PC-9 (cell line): Measurements from ENCODE around the gene HTR3B. TPM values are rescaled to one million over a fixed set of nuclear protein-coding genes. Genes with fewer than 3 reads are reported as not detected.

ENCODE experiments used
- BruUV-seq: library from RNA; stranded (reverse); fragments of 400-500 nt; replicated peaks from 2 replicates; lab custom pipeline; 2021; lab: Mats Ljungman, UMichigan
- CTCF ChIA-PET: fragments of 300-600 bp; sonication (Branson Sonifier 250); formaldehyde crosslinking; loops from one replicate; lab custom pipeline; 2022; ENCODE audit warnings: antibody characterized with exemption; lab: Charles Lee
- POLR2A ChIA-PET: fragments of 300-600 bp; sonication (Branson Sonifier 250); formaldehyde crosslinking; loops from one replicate; lab custom pipeline; 2022; ENCODE audit warnings: antibody characterized with exemption; ENCODE audit not compliant: unreplicated experiment; lab: Charles Lee
- DNase-seq, 2 experiments: peaks; one replicate each; pipeline versions ENCODE4 v3.0.0 to v3.0.0-alpha.2; 2015 to 2022; ENCODE audit warnings: mixed read lengths in 1 of 2
- H2AFZ ChIP-seq: fragments of 200-600 bp; sonication (generic); 2 replicates; pipeline ENCODE4 v1.8.1; 2017; ENCODE audit warnings: antibody characterized with exemption
- H3F3A ChIP-seq: fragments of 200-600 bp; sonication (generic); 2 replicates; pipeline ENCODE4 v1.8.1; 2017; ENCODE audit warnings: antibody characterized with exemption, mild to moderate bottlenecking, low read depth; ENCODE audit not compliant: insufficient read depth
- H3K27ac ChIP-seq: fragments of 200-600 bp; sonication (generic); 2 replicates; pipeline ENCODE4 v1.6.1; 2016; ENCODE audit warnings: mixed run types
- H3K27me3 ChIP-seq: fragments of 200-600 bp; sonication (generic); 2 replicates; pipeline ENCODE4 v1.6.1; 2016; ENCODE audit warnings: low read depth, mixed run types; ENCODE audit not compliant: insufficient read depth
- H3K36me3 ChIP-seq: fragments of 200-600 bp; sonication (generic); 2 replicates; pipeline ENCODE4 v1.6.1; 2016; ENCODE audit warnings: low read depth, mixed run types
- H3K4me1 ChIP-seq: fragments of 200-600 bp; sonication (generic); replicated peaks from 2 replicates; pipeline ENCODE4 v1.6.1; 2016; ENCODE audit warnings: mixed run types; ENCODE audit not compliant: insufficient read depth
- H3K4me2 ChIP-seq: fragments of 200-600 bp; sonication (generic); 2 replicates; pipeline ENCODE4 v1.6.1; 2017; ENCODE audit warnings: mixed run types
- H3K4me3 ChIP-seq: fragments of 200-600 bp; sonication (generic); 2 replicates; pipeline ENCODE4 v1.6.1; 2016; ENCODE audit warnings: mixed run types
- H3K79me2 ChIP-seq: fragments of 200-600 bp; sonication (generic); 2 replicates; pipeline ENCODE4 v1.6.1; 2017; ENCODE audit warnings: low read depth, mixed run types
- H3K9me2 ChIP-seq: fragments of 200-600 bp; sonication (generic); 2 replicates; pipeline ENCODE4 v1.8.1; 2017; ENCODE audit warnings: mild to moderate bottlenecking; ENCODE audit not compliant: insufficient read depth
- H3K9me3 ChIP-seq: fragments of 200-600 bp; sonication (generic); 2 replicates; pipeline ENCODE4 v1.8.1; 2016; ENCODE audit warnings: low read depth; ENCODE audit not compliant: insufficient read depth
- H4K20me1 ChIP-seq: fragments of 200-600 bp; sonication (generic); 2 replicates; pipeline ENCODE4 v1.8.1; 2017; ENCODE audit not compliant: insufficient read depth
- CTCF ChIP-seq: fragments of 200-600 bp; sonication (generic); conservative IDR thresholded peaks from 2 replicates; pipeline ENCODE4 v1.6.1; 2017; ENCODE audit warnings: mixed run types, antibody characterized with exemption, mild to moderate bottlenecking, moderate library complexity
- EZH2 ChIP-seq: fragments of 200-600 bp; sonication (generic); IDR thresholded peaks from 2 replicates; pipeline ENCODE4 v1.8.0; 2017; ENCODE audit warnings: antibody characterized with exemption, low read depth
- intact Hi-C: fragments of 100-400 bp; cut with micrococcal nuclease; formaldehyde crosslinking; loops from one replicate; pipeline ENCODE4 v1.10.0; 2022; ENCODE audit not compliant: unreplicated experiment
- total RNA-seq: library from RNA; stranded (reverse); gene quantifications from 2 replicates; pipeline ENCODE4 v1.2.3, GENCODE V29; 2021

The HTR3B gene
- total RNA-seq, 1 experiment from 2014 or later, result not detected

GRCh38 chr11:113885897-113886296, 18.7 kb upstream of the HTR3B start:
- Histone ChIP-seq H3K36me3 (no peaks in the 10 kb centered on the region), H2AFZ (no peak overlapping the region), H3K79me2 (no peaks in the 10 kb centered on the region), H3K4me2 (peak overlapping the region; percentile 36; the same call in 1 of the 2 replicates), H3K4me1 (peaks cover 23% of the 10 kb centered on the region), H3K27me3 (no peaks in the 10 kb centered on the region), H3K4me3 (no peak overlapping the region), H3K9me2 (no peaks in the 10 kb centered on the region), H4K20me1 (no peaks in the 10 kb centered on the region), H3F3A (peaks cover 15% of the 10 kb centered on the region), H3K9me3 (no peaks in the 10 kb centered on the region), H3K27ac (no peak overlapping the region)
- BruUV-seq, result no TSS peak
- POLR2A ChIA-PET, result no interaction called here
- DNase-seq, result peak; percentile 59 to 84
- TF ChIP-seq CTCF (no peak), EZH2 (no peak)
- intact Hi-C loops, result no loop called here
- CTCF ChIA-PET, result no interaction called here

- H3K9me3 ChIP-seq, result no peaks in the 10 kb centered on the region
- intact Hi-C loops, result no loop called here
Measured at GRCh38 chr11:113888848-113889247, 15.7 kb upstream of the HTR3B start.

GRCh38 chr11:113894421-113894996, 10.1 kb upstream of the HTR3B start:
- Histone ChIP-seq H2AFZ (no peak overlapping the region), H3K36me3 (no peaks in the 10 kb centered on the region), H3F3A (no peaks in the 10 kb centered on the region), H3K79me2 (no peaks in the 10 kb centered on the region), H3K4me2 (no peak overlapping the region), H3K27me3 (peaks cover 30% of the 10 kb centered on the region), H3K4me1 (no peaks in the 10 kb centered on the region), H3K4me3 (no peak overlapping the region), H3K9me2 (no peaks in the 10 kb centered on the region), H3K9me3 (no peaks in the 10 kb centered on the region), H3K27ac (no peak overlapping the region), H4K20me1 (no peaks in the 10 kb centered on the region)
- TF ChIP-seq EZH2, result no peak
- no peak for TF ChIP-seq CTCF
- BruUV-seq, result no TSS peak
- no peak for DNase-seq
- ChIA-PET POLR2A (no interaction called here), CTCF (no interaction called here)
- intact Hi-C loops, result no loop called here

More at GRCh38 chr11:113888848-113889247, 15.7 kb upstream of the HTR3B start:
- CTCF ChIA-PET, result no interaction called here
- POLR2A ChIA-PET, result no interaction called here
- DNase-seq, result no peak
- Histone ChIP-seq H3K9me2 (no peaks in the 10 kb centered on the region), H3K27ac (no peak overlapping the region), H3K79me2 (no peaks in the 10 kb centered on the region), H3F3A (peaks cover 15% of the 10 kb centered on the region), H3K4me1 (peaks cover 15% of the 10 kb centered on the region), H3K4me3 (no peak overlapping the region), H2AFZ (no peak overlapping the region), H3K4me2 (no peak overlapping the region), H4K20me1 (no peaks in the 10 kb centered on the region), H3K36me3 (no peaks in the 10 kb centered on the region), H3K27me3 (no peaks in the 10 kb centered on the region)
- BruUV-seq, result no TSS peak
- TF ChIP-seq EZH2 (no peak), CTCF (no peak)
